Prostate gland (tissue), 2 donors: ENCODE measurements around the gene PTEN. TPM values are rescaled to one million over a fixed set of nuclear protein-coding genes. Genes with fewer than 3 reads are reported as not detected.

Experiments
- DNase-seq: peaks from one replicate; pipeline ENCODE4 v3.0.0-alpha.2; 2019; ENCODE audit warnings: low spot score
- H3K27ac ChIP-seq, 2 donors: fragments of 200-600 bp; sonication (generic); 2 replicates each; pipeline ENCODE4 v1.5.1; 2017 to 2019
- H3K27me3 ChIP-seq: fragments of 200-600 bp; sonication (generic); replicated peaks from 2 replicates; pipeline ENCODE4 v1.5.1; 2019; ENCODE audit not compliant: insufficient read depth
- H3K36me3 ChIP-seq, 2 donors: fragments of 200-600 bp; sonication (generic); 1 replicate in 1 of 2; 2 replicates in 1 of 2; pipeline versions ENCODE4 v1.5.1 to v1.8.1; 2017 to 2019
- H3K4me1 ChIP-seq: fragments of 200-600 bp; sonication (generic); replicated peaks from 2 replicates; pipeline ENCODE4 v1.5.1; 2019
- H3K4me3 ChIP-seq, 2 donors: fragments of 200-600 bp; sonication (generic); 2 replicates each; pipeline ENCODE4 v1.5.1; 2017 to 2019
- H3K9me3 ChIP-seq: fragments of 200-600 bp; sonication (generic); 2 replicates; pipeline ENCODE4 v1.5.1; 2017
- CTCF ChIP-seq, 4 experiments: fragments of 200-600 bp in 2 of 4; fragments of 450-650 bp in 2 of 4; sonication (generic) in 2 of 4; IDR thresholded peaks; 1 replicate in 3 of 4; 2 replicates in 1 of 4; pipeline ENCODE4 v1.5.1; 2016 to 2019; ENCODE audit warnings: antibody characterized with exemption in 4 of 4, mild to moderate bottlenecking in 2 of 4, moderate library complexity in 2 of 4
- POLR2A ChIP-seq: fragments of 450-650 bp; IDR thresholded peaks from one replicate; pipeline ENCODE4 v1.6.1; 2016; ENCODE audit warnings: antibody characterized with exemption, mild to moderate bottlenecking
- POLR2AphosphoS5 ChIP-seq: sonication (generic); formaldehyde crosslinking; IDR thresholded peaks from one replicate; pipeline ENCODE4 v1.6.1; 2017; ENCODE audit warnings: antibody characterized with exemption
- WGBS: methylation state at CpG from one replicate; pipeline ENCODE4 v1.1.5; 2018; 5-methylcytosine and 5-hydroxymethylcytosine counted together
- intact Hi-C: fragments of 100-400 bp; cut with DNase I; formaldehyde crosslinking; loops from one replicate; pipeline ENCODE4 v1.14.2; 2022
- small RNA-seq, 2 donors: library from RNA; depleted of rRNA; stranded (forward); fragments of <200 nt; gene quantifications; one replicate each; pipeline ENCODE3, GENCODE V24; 2016
- total RNA-seq, 2 donors: library from RNA; depleted of rRNA; stranded (reverse); fragments of >200 nt; gene quantifications; one replicate each; pipeline ENCODE4 v1.1.0, GENCODE V29; 2016

PTEN gene
- total RNA-seq, 2 donors from 2014 or later, result 85.8 to 90.2 TPM

DNA sequence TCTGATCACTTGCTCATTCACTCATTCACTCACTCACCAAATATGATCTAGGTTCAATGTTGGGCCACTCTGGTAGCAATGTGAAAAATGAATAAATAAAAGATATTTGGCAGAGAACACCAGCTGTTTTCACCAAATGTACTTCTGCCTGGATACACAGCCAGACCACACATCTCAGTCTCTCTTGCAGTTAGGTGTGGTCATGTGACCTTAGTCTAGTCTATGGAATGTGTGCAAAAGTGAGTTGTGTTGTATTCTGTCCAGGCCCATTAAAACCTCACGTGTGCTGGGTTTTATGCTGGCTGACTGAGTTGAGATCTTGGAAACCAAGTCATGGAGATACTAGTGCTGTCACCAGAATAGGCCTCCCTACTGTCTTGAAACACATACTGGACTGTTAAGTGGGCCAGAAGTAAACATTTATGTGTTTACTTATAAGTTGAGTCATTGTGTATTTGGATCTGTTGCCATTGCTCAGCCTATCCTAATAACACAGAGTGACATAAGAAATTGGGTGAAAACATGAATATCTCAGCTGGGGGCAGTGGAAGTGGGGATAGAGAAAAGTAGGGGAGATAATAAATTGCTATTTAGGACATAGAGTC, 145.5 kb downstream of the PTEN start:
- no peaks in the 10 kb centered on the region for H3K9me3 ChIP-seq
- H3K36me3 ChIP-seq, result no peaks in the 10 kb centered on the region
- no peak overlapping the region for H3K4me3 ChIP-seq
- no peaks in the 10 kb centered on the region for H3K4me1 ChIP-seq
- intact Hi-C loops, result no loop called here
- DNase-seq, result no peak
- no peaks in the 10 kb centered on the region for H3K27me3 ChIP-seq
- TF ChIP-seq CTCF (IDR thresholded peaks at IDR 0.05), result no peak
- no peak for TF ChIP-seq POLR2AphosphoS5
- no peak for TF ChIP-seq POLR2A
- 60% methylated on average over 1 of the region's 1 CpG for WGBS
- H3K27ac ChIP-seq, result no peak overlapping the region

GRCh38 chr10:88012641-88013040, 149.2 kb downstream of the PTEN start:
- Histone ChIP-seq H3K27me3 (no peaks in the 10 kb centered on the region), H3K36me3 (no peaks in the 10 kb centered on the region), H3K27ac (no peak overlapping the region), H3K4me1 (no peaks in the 10 kb centered on the region), H3K4me3 (no peak overlapping the region), H3K9me3 (no peaks in the 10 kb centered on the region)
- intact Hi-C loops, result no loop called here
- 72% methylated on average over 4 of the region's 4 CpGs for WGBS
- TF ChIP-seq POLR2AphosphoS5, result no peak
- TF ChIP-seq POLR2A, result no peak
- TF ChIP-seq CTCF (IDR thresholded peaks at IDR 0.05), result no peak
- no peak for DNase-seq

- H3K9me3 ChIP-seq, result no peaks in the 10 kb centered on the region
- no peak overlapping the region for H3K27ac ChIP-seq
- no peak for TF ChIP-seq POLR2AphosphoS5
- no peak for TF ChIP-seq POLR2A
- TF ChIP-seq CTCF (IDR thresholded peaks at IDR 0.05), result no peak
- no peaks in the 10 kb centered on the region for H3K27me3 ChIP-seq
- H3K4me3 ChIP-seq, result no peak overlapping the region
- WGBS, result 89% methylated on average over 1 of the region's 1 CpG
- H3K4me1 ChIP-seq, result no peaks in the 10 kb centered on the region
- intact Hi-C loops, result no loop called here
- no peaks in the 10 kb centered on the region for H3K36me3 ChIP-seq
- DNase-seq, result no peak
Observed at GRCh38 chr10:88017781-88018180, 154.4 kb downstream of the PTEN start.

- DNase-seq, result no peak
- Histone ChIP-seq H3K4me1 (no peaks in the 10 kb centered on the region), H3K27me3 (no peaks in the 10 kb centered on the region), H3K4me3 (no peak overlapping the region), H3K36me3 (no peaks in the 10 kb centered on the region), H3K9me3 (no peaks in the 10 kb centered on the region), H3K27ac (no peak overlapping the region)
- intact Hi-C loops, result no loop called here
- no peak for TF ChIP-seq POLR2A
- no peak for TF ChIP-seq CTCF (IDR thresholded peaks at IDR 0.05)
- no peak for TF ChIP-seq POLR2AphosphoS5
- 100% methylated on average over 1 of the region's 1 CpG for WGBS
Observed at GRCh38 chr10:88019753-88020152, 156.3 kb downstream of the PTEN start.

Small RNAs within 50 kb of the gene (small RNA-seq; reads per million reads assigned to genes)
- 0 reads per million in 2 donors for gene RF00284
- 0 reads per million in 2 donors for gene RN7SL78P

Other genes with a start within 250 kb of the PTEN start
- 1 to 10 TPM; 5.5 to 9.0 TPM for gene PAPSS2, start 203.7 kb upstream of the PTEN start, total RNA-seq
- 10 to 100 TPM; 50.2 to 59.6 TPM for gene ATAD1, start 45.4 kb upstream of the PTEN start, total RNA-seq
- gene KLLN, start 92 bp upstream of the PTEN start, total RNA-seq, result 1 to 10 TPM in 1 of 2 donors, under 1 TPM in 1; 0.55 to 1.1 TPM